SHP77 (cell line): Measurements from ENCODE around the gene KRTAP11-1.

Experiments
- DNase-seq, 2 experiments: peaks; one replicate each; lab custom pipeline; 2025; lab: John Stamatoyannopoulos, UW

KRTAP11-1 gene, protein sequence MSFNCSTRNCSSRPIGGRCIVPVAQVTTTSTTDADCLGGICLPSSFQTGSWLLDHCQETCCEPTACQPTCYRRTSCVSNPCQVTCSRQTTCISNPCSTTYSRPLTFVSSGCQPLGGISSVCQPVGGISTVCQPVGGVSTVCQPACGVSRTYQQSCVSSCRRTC

DNA sequence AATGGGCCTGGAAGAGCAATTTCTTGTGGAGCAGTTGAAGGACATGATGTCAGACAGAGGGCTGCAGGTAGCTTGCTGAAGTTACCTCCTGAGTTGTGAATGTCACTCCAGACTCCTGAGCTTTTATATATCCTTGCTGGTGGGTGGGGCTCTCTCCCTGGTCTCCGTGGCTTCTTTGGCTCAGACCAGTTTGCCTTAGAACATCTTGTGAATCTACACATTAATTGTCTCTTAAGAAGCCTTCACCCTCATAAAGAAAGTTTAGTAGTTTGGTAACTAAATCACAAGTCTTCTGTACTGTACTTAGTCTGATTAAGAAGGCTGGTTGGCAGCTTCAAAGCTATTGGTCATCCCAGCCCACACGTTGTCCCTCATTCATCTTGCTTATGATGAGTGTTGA is at the start of gene KRTAP11-1:
KRTAP11-1 (minus strand) TSS at position 101 of the 400 bp plus-strand sequence; CDS start at position 45, 56 bp downstream.
- no peak for DNase-seq

- no peak for DNase-seq
Observed at GRCh38 chr21:30924146-30924700, 42.8 kb upstream of the KRTAP11-1 start.

- no peak for DNase-seq
Observed at GRCh38 chr21:30921129-30921528, 39.7 kb upstream of the KRTAP11-1 start.

- DNase-seq: no peak
Observed at GRCh38 chr21:30917557-30917956, 36.2 kb upstream of the KRTAP11-1 start.

- no peak for DNase-seq
Observed at GRCh38 chr21:30900881-30901280, 19.5 kb upstream of the KRTAP11-1 start.

DNA sequence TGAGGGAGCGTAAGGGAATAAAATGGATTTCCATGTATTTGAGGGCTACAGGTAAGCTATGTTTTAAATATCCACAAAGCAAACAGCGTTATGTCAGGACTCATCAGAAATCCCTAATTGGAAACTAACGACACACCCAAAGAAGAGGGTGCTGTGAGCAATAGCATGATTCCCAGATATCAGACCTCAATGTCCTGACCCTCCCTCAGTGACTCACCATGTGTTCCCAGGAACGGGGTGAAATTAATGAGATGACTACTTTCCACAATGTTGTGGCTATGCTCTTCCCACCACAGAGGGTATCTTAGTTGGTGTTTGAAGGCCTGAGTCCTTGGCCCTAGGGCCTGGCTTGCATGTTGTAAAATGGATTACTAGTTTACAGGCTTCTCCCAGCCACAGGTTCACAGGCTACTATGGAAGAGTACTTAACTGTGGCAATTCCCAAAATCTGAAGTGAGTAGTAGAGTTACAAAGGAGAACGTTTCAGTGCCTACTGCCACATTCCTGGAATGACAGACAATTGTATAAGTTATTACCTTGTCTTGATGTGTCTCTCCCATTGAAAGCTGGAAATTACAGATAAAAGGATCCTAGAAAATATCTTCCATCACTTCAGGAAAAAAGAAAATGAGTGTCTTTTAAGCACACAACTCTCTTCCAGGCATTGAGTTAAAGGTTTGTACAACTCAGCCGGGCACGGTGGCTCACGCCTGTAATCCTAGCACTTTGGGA is 1.7 kb upstream of the KRTAP11-1 start:
- no peak for DNase-seq

- DNase-seq: no peak
Observed at GRCh38 chr21:30880914-30881313, 466 bp downstream of the KRTAP11-1 start.

- DNase-seq: no peak
Observed at GRCh38 chr21:30874526-30874925, 6.9 kb downstream of the KRTAP11-1 start.

DNA sequence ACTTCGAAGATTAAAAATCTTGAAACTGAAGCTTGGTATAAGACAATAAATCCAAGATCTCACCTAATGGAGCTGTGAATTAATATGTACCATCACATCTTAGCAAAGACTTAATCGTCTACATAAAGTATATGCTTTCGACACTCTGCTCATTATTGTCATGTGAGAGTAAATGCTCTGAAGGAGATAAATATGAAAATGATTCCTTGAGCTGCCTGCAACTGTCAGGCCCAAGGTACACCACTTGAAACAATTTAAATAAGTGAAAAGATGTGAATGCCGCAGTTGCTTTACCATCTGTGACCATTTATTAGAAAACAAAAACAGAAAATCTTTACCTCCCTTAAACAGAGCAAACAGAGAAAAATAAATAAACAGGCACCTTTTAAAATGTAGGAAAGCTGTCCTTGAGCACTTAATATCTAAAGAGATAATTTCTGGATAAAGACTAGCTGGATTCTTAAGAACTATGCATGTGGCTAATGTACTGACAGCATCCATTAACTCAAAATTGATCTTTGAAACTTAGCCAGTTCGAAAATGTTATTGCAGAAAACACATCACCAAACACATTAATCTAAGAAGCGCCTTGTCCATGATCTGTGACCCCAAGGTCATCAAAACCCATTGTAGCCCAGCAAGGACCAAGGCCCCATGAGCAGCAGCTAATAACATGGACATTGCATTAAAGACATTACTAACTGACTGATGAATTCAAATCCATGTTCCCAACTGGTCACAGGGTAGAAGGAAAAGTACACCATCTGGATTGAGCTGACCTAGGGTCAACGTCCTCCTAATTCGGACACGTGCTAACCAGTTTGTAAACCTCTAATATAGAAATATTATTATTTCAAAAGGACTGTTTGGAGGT is 33.5 kb downstream of the KRTAP11-1 start:
- no peak for DNase-seq

- DNase-seq: no peak
Observed at GRCh38 chr21:30842990-30843389, 38.4 kb downstream of the KRTAP11-1 start.

DNA sequence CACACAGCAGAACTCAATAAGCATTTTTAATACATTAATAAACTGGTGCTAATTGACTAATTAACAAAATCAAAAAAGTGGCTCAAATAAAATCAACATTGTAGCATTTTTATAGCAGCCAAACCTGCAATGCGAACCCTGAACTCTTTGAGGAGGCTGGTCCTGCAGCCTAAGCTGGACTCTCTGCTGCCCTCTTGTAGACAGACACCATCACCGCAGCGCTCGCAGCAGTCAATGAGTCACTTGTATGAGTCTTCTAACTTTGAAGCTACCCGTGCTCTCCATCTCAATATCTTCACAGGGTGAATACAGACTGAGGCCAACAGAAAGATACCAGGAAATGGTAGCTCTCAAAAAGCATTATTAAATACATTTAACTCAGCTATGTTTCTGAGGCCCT is 42.1 kb downstream of the KRTAP11-1 start:
- DNase-seq: peak; percentile 26 to 28

DNA sequence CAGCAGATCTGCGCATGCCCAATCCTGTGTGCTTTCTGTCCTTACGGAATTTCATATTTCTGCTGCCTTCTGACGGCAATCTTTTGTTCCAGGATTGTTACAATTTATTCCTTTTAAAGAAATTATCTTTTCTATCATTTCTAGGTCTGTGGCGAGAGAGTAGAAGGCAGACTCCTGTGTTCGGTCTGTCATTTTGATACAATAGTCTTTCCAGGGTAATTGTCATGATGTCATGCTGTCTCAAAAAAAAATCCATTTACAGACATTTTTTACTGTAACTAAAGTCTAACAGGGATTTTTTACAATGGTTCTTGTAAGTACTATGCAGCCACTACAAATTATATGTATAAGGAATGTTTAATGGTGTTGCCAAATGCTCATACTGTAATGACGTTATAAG is 42.8 kb downstream of the KRTAP11-1 start:
- no peak for DNase-seq

DNA sequence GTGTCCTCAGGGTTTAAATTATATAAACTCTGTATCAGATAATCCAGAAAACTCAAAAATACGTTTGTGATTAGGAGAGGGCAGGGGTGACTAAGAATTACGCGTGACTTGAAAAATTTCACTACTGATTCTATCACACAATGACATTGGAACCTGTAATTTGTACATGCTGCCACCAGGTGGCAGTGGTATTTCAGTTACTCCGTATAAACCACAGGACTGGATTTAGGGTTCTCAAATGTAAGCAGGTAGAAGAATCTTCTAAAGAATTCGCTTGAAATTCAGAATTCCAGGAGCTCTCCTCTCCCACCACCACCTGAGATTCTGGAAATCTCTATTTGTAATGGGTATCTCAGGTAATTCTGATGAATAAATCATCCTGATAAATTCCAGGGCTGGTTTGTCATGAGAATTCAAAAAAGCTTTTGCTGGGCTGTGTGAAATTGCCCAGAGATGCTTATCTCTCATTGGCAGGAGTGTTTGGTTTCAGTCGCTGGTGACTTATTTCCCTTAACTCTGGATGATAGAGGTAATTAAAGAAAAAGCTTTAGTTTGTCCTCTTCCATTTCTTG is 50.1 kb downstream of the KRTAP11-1 start:
- no peak for DNase-seq
